Neural progenitor cell (in vitro differentiated cells): ENCODE data around the gene SLC38A7.

Experiments used
- CTCF ChIP-seq: fragments of 200-600 bp; sonication (generic); IDR thresholded peaks from 2 replicates; pipeline ENCODE4 v1.5.1; 2017; ENCODE audit warnings: antibody characterized with exemption, mild to moderate bottlenecking
- EZH2 ChIP-seq: fragments of 200-600 bp; sonication (generic); IDR thresholded peaks from 2 replicates; pipeline ENCODE4 v1.6.1; 2017; ENCODE audit warnings: antibody characterized with exemption, mild to moderate bottlenecking, moderate library complexity
- EZH2phosphoT487 ChIP-seq: fragments of 200-600 bp; sonication (generic); IDR thresholded peaks from 2 replicates; pipeline ENCODE4 v1.6.1; 2017; ENCODE audit warnings: antibody characterized with exemption

- TF ChIP-seq CTCF = no peak
- no peak for TF ChIP-seq EZH2
- no peak for TF ChIP-seq EZH2phosphoT487
Observed at GRCh38 chr16:58629733-58630640, 54.6 kb downstream of the SLC38A7 start, which contains the start of gene CNOT1.
